Stimulated activated naive CD4-positive, alpha-beta T cell treated with Interleukin-2 at 50 U/mL for 16 hours (primary cell): ENCODE results near the gene KLHL30.

Experiments
- DNase-seq: peaks from one replicate; lab custom pipeline; 2025; lab: John Stamatoyannopoulos, UW

KLHL30 gene

DNA sequence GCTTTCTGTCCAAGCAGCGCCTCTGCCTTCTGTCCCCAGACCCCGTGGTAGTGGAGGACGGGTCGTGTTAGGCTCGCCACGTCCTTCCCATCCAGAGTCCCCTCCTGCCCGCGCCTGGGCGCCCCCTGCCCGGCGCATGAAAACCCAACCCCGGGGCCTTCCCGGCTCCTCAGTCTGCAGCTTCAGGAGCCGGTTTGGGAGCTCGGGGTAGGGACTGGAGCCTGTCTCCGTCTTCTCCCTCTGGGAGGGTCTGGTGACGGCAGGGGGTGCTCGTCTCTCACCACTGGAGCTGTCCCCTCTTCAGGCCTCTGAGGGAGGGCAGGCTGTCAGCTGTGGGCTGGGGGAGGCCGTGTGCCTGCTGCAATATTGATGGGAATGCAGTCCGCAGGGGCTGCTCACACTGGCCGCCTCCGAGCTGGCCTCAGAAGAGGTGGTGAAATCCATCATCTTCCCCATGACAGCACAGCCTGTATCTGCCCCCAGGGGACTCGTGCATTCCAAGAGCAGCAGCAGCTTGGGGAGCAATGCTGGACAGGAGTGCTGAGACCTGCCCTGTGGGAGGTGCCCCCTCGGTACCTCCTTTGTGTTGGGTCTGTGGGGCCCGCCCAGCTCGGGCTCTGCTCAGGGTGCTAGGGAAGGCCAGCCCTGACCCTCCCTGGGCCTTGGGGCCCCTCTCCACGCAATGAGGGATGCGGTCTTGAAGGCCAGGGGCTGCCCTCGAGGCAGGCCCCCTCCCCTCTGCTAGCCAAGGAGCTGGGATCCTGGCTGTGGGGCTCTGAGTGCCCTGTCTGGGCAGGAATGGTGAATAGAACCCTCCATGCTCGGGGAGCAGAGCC, 17.8 kb upstream of the KLHL30 start:
- DNase-seq: no peak

GRCh38 chr2:238121511-238122286, 16.8 kb upstream of the KLHL30 start:
- DNase-seq: no peak

- DNase-seq: no peak
These were observed 15.9 kb upstream of the KLHL30 start for GRCh38 chr2:238122287-238123217.

GRCh38 chr2:238123218-238123971, 15.1 kb upstream of the KLHL30 start:
- no peak for DNase-seq

- no peak for DNase-seq
These were observed 14.4 kb upstream of the KLHL30 start for GRCh38 chr2:238123991-238124470.

GRCh38 chr2:238124488-238125126, 13.9 kb upstream of the KLHL30 start:
- DNase-seq: no peak

DNA sequence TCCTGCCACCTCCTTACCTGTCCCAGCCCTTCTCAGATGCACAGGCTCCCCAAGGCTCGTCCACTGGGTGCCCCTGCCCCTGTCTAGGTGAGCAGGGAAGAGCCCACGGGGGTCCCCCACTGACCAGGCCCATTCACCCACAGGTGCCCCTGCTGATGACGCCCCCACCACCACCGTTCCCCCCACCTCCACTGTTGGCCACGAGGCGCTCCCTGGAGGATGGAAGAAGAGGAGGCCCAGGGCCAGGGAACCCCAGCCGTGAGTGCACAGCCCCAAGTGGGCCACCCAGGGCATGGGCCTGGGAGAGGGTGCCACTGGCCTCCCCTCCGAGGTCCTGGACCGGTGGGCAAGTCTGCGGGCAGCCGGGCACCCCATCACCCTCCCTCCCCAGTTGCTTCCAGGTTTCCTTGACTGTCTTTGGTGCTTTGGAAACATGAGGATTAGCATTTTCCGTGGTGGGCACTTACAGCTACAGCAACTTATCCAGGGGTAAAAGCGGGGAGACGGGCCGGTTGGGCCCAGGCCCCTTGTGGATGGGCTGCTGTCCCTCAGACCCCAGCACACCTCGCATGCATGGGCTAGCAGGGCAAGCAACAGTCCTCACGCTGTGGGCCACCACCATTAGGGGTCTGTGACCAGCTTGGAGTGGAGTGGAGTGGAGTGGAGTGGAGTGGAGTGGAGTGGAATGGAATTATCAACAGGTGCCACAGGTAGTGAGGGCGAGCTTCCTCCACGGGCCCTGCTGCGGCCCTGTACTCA, 13.2 kb upstream of the KLHL30 start:
- no peak for DNase-seq

GRCh38 chr2:238126338-238126737, 12.1 kb upstream of the KLHL30 start:
- DNase-seq: no peak

- DNase-seq: no peak
These were observed 11.7 kb upstream of the KLHL30 start for GRCh38 chr2:238126775-238127164.

GRCh38 chr2:238127165-238128060, 11.1 kb upstream of the KLHL30 start:
- no peak for DNase-seq

- no peak for DNase-seq
These were observed 10.4 kb upstream of the KLHL30 start for GRCh38 chr2:238128061-238128440.

DNA sequence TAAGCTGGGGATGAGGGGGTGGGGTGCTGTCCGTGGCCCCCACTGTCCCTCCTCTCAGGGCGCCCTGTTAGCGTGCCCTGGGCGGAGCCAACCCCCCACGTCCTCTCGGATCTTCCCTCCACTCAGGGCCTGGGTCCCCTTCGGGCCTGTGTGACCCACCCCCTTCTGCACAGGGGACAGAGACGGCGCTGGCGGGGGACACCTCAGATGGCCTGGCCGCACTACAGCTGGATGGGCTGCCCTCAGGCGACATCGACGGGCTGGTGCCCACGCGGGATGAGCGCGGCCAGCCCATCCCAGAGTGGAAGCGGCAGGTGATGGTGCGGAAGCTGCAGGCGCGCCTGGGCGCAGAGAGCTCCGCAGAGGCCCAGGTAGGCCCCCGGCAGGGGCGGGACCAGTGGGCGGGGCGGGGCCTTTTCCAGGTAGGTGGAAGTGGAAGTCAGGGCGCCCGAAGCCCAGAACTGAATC, 9.9 kb upstream of the KLHL30 start:
- no peak for DNase-seq

DNA sequence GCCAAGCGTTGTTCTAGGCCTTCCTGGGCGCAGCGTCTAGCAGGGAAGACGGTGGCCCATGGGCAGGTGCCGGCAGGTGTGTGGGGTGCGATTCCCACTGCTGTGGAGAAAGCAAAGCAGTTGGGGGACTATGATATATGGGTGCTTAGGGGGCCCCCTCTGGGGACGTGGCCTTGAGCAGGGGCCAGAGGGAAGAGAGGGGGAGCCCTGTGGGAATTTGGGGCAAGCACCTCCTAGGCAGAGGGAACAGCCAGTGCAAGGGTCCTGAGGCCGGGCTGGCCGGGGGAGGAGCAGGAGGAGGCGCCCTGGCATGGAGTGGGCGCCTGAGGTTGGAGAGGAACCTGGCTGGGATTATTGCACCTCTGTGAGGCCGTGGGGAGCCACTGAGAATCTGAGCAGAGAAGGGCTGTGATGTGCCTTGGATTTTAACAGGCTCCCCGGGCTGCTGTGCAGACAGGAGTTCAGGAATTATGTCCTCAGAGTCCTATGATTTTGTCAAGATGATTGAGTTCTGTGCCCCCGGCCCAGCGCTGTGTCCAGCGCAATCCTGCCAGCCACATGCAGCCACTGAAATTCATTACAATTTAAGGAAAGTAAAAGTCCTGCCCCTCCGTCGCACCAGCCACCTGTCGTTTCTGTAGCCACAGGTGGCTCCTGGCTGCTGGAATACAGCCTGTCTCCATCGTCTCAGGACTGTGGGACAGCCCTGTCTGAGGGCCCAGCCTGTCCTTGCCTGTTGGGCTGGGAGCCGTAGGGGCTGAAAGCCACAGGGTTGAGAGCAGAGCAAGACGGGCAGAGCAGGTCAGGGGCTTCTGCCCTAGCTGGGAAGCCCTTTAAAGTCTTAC, 9.1 kb upstream of the KLHL30 start:
- no peak for DNase-seq

GRCh38 chr2:238130111-238130695, 8.3 kb upstream of the KLHL30 start:
- no peak for DNase-seq

DNA sequence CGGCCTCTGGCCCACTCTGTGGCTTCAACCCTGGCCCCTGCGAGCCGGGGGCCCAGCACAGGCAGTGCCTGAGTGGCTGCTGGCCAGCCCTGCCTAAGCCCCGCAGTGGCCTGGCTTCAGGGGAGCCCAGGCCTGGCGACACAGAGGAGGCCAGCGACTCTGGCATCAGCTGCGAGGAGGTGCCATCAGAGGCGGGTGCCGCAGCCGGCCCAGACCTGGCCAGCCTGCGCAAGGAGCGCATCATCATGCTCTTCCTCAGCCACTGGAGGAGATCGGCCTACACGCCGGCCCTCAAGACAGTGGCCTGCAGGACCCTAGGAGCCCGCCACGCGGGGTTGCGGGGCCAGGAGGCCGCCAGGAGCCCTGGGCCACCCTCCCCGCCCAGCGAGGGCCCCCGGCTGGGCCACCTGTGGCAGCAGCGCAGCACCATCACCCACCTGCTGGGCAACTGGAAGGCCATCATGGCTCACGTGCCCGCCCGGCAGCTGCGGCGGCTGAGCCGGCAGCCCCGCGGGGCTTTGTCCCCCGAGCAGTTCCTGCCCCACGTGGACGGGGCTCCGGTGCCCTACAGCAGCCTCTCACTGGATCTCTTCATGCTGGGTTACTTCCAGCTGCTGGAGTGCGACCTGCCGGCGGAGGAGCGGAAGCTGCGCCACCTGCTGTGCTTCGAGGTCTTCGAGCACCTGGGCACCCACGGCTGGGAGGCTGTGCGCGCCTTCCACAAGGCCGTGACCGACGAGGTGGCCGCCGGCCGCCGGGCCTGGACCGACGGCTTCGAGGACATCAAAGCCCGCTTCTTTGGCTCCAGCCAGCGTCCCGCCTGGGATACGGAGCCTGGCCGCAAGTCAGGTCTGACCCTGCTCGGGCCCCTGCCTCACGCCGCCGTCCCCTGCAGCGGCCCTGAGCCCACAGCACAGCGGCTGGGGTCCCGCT, 7.5 kb upstream of the KLHL30 start:
- DNase-seq: no peak

DNA sequence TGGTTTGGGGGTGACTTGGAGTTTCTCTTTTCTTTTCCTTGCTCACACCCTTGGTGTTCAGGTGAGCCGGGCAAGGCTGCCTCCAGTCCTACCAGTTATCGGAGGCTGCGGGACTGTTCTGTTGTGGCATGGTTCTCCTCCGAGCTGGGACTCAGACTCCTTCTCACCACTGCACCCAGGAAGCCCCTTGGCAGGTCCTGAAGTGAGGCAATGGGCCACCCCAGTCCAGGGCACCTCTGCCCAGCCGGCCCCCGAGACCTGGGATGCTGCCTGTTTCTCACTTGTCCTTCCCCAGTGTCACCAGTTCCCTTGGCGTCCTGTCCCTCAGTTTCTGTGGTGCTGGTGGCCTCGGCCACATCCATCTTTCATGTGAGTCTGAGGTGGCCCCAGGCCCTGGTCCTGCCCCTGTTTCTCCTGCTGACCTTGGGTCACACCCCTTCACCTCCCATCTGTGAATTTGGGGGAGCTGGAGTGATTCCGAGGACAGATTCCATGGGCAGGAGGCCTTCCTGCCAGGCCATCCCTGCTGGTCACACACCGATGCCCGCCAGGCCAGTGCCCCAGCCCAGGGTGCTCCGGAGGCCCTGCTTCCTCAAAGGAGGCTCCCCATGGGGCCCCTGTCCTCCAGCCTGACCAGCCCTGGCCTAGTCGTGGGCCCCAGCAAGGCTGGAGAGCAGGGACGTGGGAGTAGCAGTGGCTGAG, 6.6 kb upstream of the KLHL30 start:
- no peak for DNase-seq
